ENCODE measurements around the gene ZNF619.

ZNF619 gene

GRCh38 chr3:40477666-40478065 is 744 bp downstream of the ZNF619 start:
- Mint-ChIP-seq H3K4me1 (peaks cover 29% of the 10 kb centered on the region), H3K27me3 (no peaks in the 10 kb centered on the region), H3K4me3 (peak overlapping the region; percentile 92), H3K27ac (ENCODE audit: low read depth) (peak overlapping the region; percentile 99), H3K36me3 (ENCODE audit: insufficient read depth) (peaks cover 9% of the 10 kb centered on the region), H3K9me3 (no peaks in the 10 kb centered on the region)
- no peak for DNase-seq (ENCODE audit: low spot score in 2 of 2)
- no peak for ATAC-seq (replicated peaks; ENCODE audit: extremely low read depth, poor library complexity, severe bottlenecking)

GRCh38 chr3:40487172-40487571 is 10.2 kb downstream of the ZNF619 start:
- ATAC-seq (replicated peaks; ENCODE audit: extremely low read depth, poor library complexity, severe bottlenecking) (no peak), DNase-seq (ENCODE audit: low spot score in 2 of 2) (no peak)
- peaks cover 5% of the 10 kb centered on the region for H3K4me1 Mint-ChIP-seq
- no peak overlapping the region for H3K27ac Mint-ChIP-seq (ENCODE audit: low read depth)
- H3K36me3 Mint-ChIP-seq (ENCODE audit: insufficient read depth) = peaks cover 18% of the 10 kb centered on the region
- H3K9me3 Mint-ChIP-seq = peaks cover 17% of the 10 kb centered on the region
- H3K27me3 Mint-ChIP-seq = no peaks in the 10 kb centered on the region
- no peak overlapping the region for H3K4me3 Mint-ChIP-seq

- no peak for DNase-seq (ENCODE audit: low spot score in 2 of 2)
- no peak for ATAC-seq (replicated peaks; ENCODE audit: extremely low read depth, poor library complexity, severe bottlenecking)
- H3K9me3 Mint-ChIP-seq = peaks cover 17% of the 10 kb centered on the region
- H3K27me3 Mint-ChIP-seq = no peaks in the 10 kb centered on the region
- H3K4me3 Mint-ChIP-seq = no peak overlapping the region
- no peaks in the 10 kb centered on the region for H3K4me1 Mint-ChIP-seq
- no peak overlapping the region for H3K27ac Mint-ChIP-seq (ENCODE audit: low read depth)
- peaks cover 14% of the 10 kb centered on the region for H3K36me3 Mint-ChIP-seq (ENCODE audit: insufficient read depth)
Measured at GRCh38 chr3:40490916-40491315, 14.0 kb downstream of the ZNF619 start.

- Mint-ChIP-seq H3K27ac (ENCODE audit: low read depth) (no peak overlapping the region), H3K27me3 (no peaks in the 10 kb centered on the region), H3K4me1 (no peaks in the 10 kb centered on the region), H3K9me3 (no peaks in the 10 kb centered on the region), H3K36me3 (ENCODE audit: insufficient read depth) (no peaks in the 10 kb centered on the region), H3K4me3 (no peak overlapping the region)
- ATAC-seq (replicated peaks; ENCODE audit: extremely low read depth, poor library complexity, severe bottlenecking) = no peak
- DNase-seq (ENCODE audit: low spot score in 2 of 2) = no peak
Measured at GRCh38 chr3:40494698-40495097, 17.8 kb downstream of the ZNF619 start.

GRCh38 chr3:40497288-40497687 is 20.4 kb downstream of the ZNF619 start:
- Mint-ChIP-seq H3K27ac (ENCODE audit: low read depth) (no peak overlapping the region), H3K4me1 (no peaks in the 10 kb centered on the region), H3K27me3 (no peaks in the 10 kb centered on the region), H3K4me3 (no peak overlapping the region), H3K9me3 (no peaks in the 10 kb centered on the region), H3K36me3 (ENCODE audit: insufficient read depth) (no peaks in the 10 kb centered on the region)
- DNase-seq (ENCODE audit: low spot score in 2 of 2) (no peak), ATAC-seq (replicated peaks; ENCODE audit: extremely low read depth, poor library complexity, severe bottlenecking) (no peak)

- no peak overlapping the region for H3K27ac Mint-ChIP-seq (ENCODE audit: low read depth)
- H3K4me3 Mint-ChIP-seq = no peak overlapping the region
- ATAC-seq (replicated peaks; ENCODE audit: extremely low read depth, poor library complexity, severe bottlenecking) (no peak), DNase-seq (ENCODE audit: low spot score in 2 of 2) (no peak)
- H3K4me1 Mint-ChIP-seq = no peaks in the 10 kb centered on the region
- H3K9me3 Mint-ChIP-seq = no peaks in the 10 kb centered on the region
- no peaks in the 10 kb centered on the region for H3K27me3 Mint-ChIP-seq
- no peaks in the 10 kb centered on the region for H3K36me3 Mint-ChIP-seq (ENCODE audit: insufficient read depth)
Measured at GRCh38 chr3:40499952-40500351, 23.0 kb downstream of the ZNF619 start.

GRCh38 chr3:40502034-40502433 is 25.1 kb downstream of the ZNF619 start:
- Mint-ChIP-seq H3K4me3 (no peak overlapping the region), H3K27ac (ENCODE audit: low read depth) (no peak overlapping the region), H3K9me3 (no peaks in the 10 kb centered on the region), H3K4me1 (peaks cover 6% of the 10 kb centered on the region), H3K36me3 (ENCODE audit: insufficient read depth) (no peaks in the 10 kb centered on the region), H3K27me3 (no peaks in the 10 kb centered on the region)
- no peak for ATAC-seq (replicated peaks; ENCODE audit: extremely low read depth, poor library complexity, severe bottlenecking)
- DNase-seq (ENCODE audit: low spot score in 2 of 2) = no peak

GRCh38 chr3:40504636-40505430 is 27.9 kb downstream of the ZNF619 start:
- no peaks in the 10 kb centered on the region for H3K36me3 Mint-ChIP-seq (ENCODE audit: insufficient read depth)
- peak overlapping the region; percentile 74 for H3K27ac Mint-ChIP-seq (ENCODE audit: low read depth)
- ATAC-seq (replicated peaks; ENCODE audit: extremely low read depth, poor library complexity, severe bottlenecking) (no peak), DNase-seq (ENCODE audit: low spot score in 2 of 2) (no peak)
- peaks cover 7% of the 10 kb centered on the region for H3K4me1 Mint-ChIP-seq
- no peaks in the 10 kb centered on the region for H3K9me3 Mint-ChIP-seq
- H3K27me3 Mint-ChIP-seq = no peaks in the 10 kb centered on the region
- peak overlapping the region; percentile 85 for H3K4me3 Mint-ChIP-seq

- Mint-ChIP-seq H3K36me3 (ENCODE audit: insufficient read depth) (no peaks in the 10 kb centered on the region), H3K27ac (ENCODE audit: low read depth) (peak within 1 kb of the TSS; percentile 74), H3K9me3 (no peaks in the 10 kb centered on the region), H3K27me3 (no peaks in the 10 kb centered on the region), H3K4me1 (peaks cover 7% of the 10 kb centered on the region), H3K4me3 (peak within 1 kb of the TSS; percentile 85)
- DNase-seq (ENCODE audit: low spot score in 2 of 2) (no peak), ATAC-seq (replicated peaks; ENCODE audit: extremely low read depth, poor library complexity, severe bottlenecking) (peak; percentile 77)
Measured at GRCh38 chr3:40505599-40506462, 28.9 kb downstream of the ZNF619 start, which contains the start of gene ZNF620. Gene ZNF620, plus strand, starts transcription at chr3:40506039. Its CDS starts 314 bp downstream, at chr3:40506353.

- Mint-ChIP-seq H3K4me1 (peaks cover 7% of the 10 kb centered on the region), H3K36me3 (ENCODE audit: insufficient read depth) (peaks cover 3% of the 10 kb centered on the region), H3K9me3 (no peaks in the 10 kb centered on the region), H3K4me3 (no peak overlapping the region), H3K27ac (ENCODE audit: low read depth) (no peak overlapping the region), H3K27me3 (no peaks in the 10 kb centered on the region)
- no peak for DNase-seq (ENCODE audit: low spot score in 2 of 2)
- no peak for ATAC-seq (replicated peaks; ENCODE audit: extremely low read depth, poor library complexity, severe bottlenecking)
Measured at GRCh38 chr3:40511031-40511718, 34.3 kb downstream of the ZNF619 start.

- no peak for ATAC-seq (replicated peaks; ENCODE audit: extremely low read depth, poor library complexity, severe bottlenecking)
- no peak for DNase-seq (ENCODE audit: low spot score in 2 of 2)
- peaks cover 3% of the 10 kb centered on the region for H3K36me3 Mint-ChIP-seq (ENCODE audit: insufficient read depth)
- no peaks in the 10 kb centered on the region for H3K9me3 Mint-ChIP-seq
- no peak overlapping the region for H3K4me3 Mint-ChIP-seq
- H3K27ac Mint-ChIP-seq (ENCODE audit: low read depth) = no peak overlapping the region
- H3K4me1 Mint-ChIP-seq = no peaks in the 10 kb centered on the region
- H3K27me3 Mint-ChIP-seq = no peaks in the 10 kb centered on the region
Measured at GRCh38 chr3:40516201-40516600, 39.3 kb downstream of the ZNF619 start.

- Mint-ChIP-seq H3K27me3 (no peaks in the 10 kb centered on the region), H3K9me3 (no peaks in the 10 kb centered on the region), H3K4me3 (no peak overlapping the region), H3K4me1 (no peaks in the 10 kb centered on the region), H3K36me3 (ENCODE audit: insufficient read depth) (peaks cover 3% of the 10 kb centered on the region), H3K27ac (ENCODE audit: low read depth) (no peak overlapping the region)
- no peak for DNase-seq (ENCODE audit: low spot score in 2 of 2)
- no peak for ATAC-seq (replicated peaks; ENCODE audit: extremely low read depth, poor library complexity, severe bottlenecking)
Measured at GRCh38 chr3:40518067-40518466, 41.1 kb downstream of the ZNF619 start.
